ENCODE results near the gene PPDPF. TPM values are rescaled to one million over a fixed set of nuclear protein-coding genes. Genes with fewer than 3 reads are reported as not detected.

Gene PPDPF
- total RNA-seq, 1 experiment from 2014 or later, result 148 TPM

GRCh38 chr20:63494420-63495166, 26.0 kb upstream of the PPDPF start:
- no peak for DNase-seq (ENCODE audit: low spot score)

DNA sequence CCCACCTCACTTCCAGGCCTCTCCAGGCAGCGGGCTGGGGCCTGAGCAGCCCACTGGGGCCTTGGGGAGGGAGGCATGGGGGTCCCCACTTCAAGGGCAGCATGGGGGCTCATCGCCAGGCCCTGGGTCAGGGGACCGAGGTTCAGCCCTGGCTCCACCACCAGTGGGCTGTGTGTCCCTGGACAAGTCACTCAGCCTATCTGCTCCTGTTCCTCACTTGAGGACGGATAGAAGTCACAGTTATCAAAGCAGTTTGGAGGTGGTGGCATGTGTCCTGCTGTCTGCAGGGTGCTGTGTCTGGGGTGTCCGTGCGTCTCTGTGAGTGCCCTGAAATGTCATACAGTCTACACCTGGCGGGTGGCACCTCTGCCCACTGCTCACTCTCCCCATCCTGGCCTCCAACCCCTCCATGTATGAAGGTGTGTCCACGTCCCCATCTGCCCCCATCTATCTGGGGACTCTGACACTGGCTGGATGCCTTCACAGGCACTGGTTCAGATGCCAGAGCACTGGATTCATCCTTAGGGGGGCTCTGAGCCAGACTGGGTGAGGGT, 25.3 kb upstream of the PPDPF start:
- DNase-seq (ENCODE audit: low spot score), result no peak
- ChIA-PET POLR2A (ENCODE audit: low non-redundant PET) (no interaction called here), CTCF (no interaction called here)
- Histone ChIP-seq H3K4me3 (ENCODE audit: low read depth, low read length, poor library complexity, severe bottlenecking) (no peak overlapping the region), H3K27ac (ENCODE audit: low read depth, low read length, poor library complexity, severe bottlenecking) (no peak overlapping the region), H3K4me1 (ENCODE audit: insufficient read depth, low read length, poor library complexity, severe bottlenecking) (no peaks in the 10 kb centered on the region), H3K9me3 (ENCODE audit: low read depth, low read length, poor library complexity, severe bottlenecking) (no peaks in the 10 kb centered on the region), H3K27me3 (replicated peaks; ENCODE audit: insufficient read depth, low read depth, low read length, poor library complexity) (peaks cover 5% of the 10 kb centered on the region), H3K36me3 (ENCODE audit: insufficient read depth, low read length, poor library complexity, severe bottlenecking) (no peaks in the 10 kb centered on the region)
- no TSS peak for BruUV-seq (replicated peaks)
- no peak for TF ChIP-seq EZH2 (IDR thresholded peaks at IDR 0.05; ENCODE audit: borderline replicate concordance, low read depth, low read length, poor library complexity, severe bottlenecking)
- TF ChIP-seq, protein P1, sequence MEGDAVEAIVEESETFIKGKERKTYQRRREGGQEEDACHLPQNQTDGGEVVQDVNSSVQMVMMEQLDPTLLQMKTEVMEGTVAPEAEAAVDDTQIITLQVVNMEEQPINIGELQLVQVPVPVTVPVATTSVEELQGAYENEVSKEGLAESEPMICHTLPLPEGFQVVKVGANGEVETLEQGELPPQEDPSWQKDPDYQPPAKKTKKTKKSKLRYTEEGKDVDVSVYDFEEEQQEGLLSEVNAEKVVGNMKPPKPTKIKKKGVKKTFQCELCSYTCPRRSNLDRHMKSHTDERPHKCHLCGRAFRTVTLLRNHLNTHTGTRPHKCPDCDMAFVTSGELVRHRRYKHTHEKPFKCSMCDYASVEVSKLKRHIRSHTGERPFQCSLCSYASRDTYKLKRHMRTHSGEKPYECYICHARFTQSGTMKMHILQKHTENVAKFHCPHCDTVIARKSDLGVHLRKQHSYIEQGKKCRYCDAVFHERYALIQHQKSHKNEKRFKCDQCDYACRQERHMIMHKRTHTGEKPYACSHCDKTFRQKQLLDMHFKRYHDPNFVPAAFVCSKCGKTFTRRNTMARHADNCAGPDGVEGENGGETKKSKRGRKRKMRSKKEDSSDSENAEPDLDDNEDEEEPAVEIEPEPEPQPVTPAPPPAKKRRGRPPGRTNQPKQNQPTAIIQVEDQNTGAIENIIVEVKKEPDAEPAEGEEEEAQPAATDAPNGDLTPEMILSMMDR (conservative IDR thresholded peaks at IDR 0.05; ENCODE audit: low read depth, low read length), result no peak
- intact Hi-C loops (cut with micrococcal nuclease; ENCODE audit: unreplicated experiment), result no loop called here

More at GRCh38 chr20:63494420-63495166, 26.0 kb upstream of the PPDPF start:
- TF ChIP-seq, protein P1 (conservative IDR thresholded peaks at IDR 0.05; ENCODE audit: low read depth, low read length), result no peak
- no peak for TF ChIP-seq EZH2 (IDR thresholded peaks at IDR 0.05; ENCODE audit: borderline replicate concordance, low read depth, low read length, poor library complexity, severe bottlenecking)
- H3K9me3 ChIP-seq (ENCODE audit: low read depth, low read length, poor library complexity, severe bottlenecking), result no peaks in the 10 kb centered on the region
- BruUV-seq (replicated peaks), result no TSS peak
- no peak overlapping the region for H3K27ac ChIP-seq (ENCODE audit: low read depth, low read length, poor library complexity, severe bottlenecking)
- H3K36me3 ChIP-seq (ENCODE audit: insufficient read depth, low read length, poor library complexity, severe bottlenecking), result no peaks in the 10 kb centered on the region
- H3K4me1 ChIP-seq (ENCODE audit: insufficient read depth, low read length, poor library complexity, severe bottlenecking), result no peaks in the 10 kb centered on the region
- intact Hi-C loops (cut with micrococcal nuclease; ENCODE audit: unreplicated experiment), result no loop called here
- H3K4me3 ChIP-seq (ENCODE audit: low read depth, low read length, poor library complexity, severe bottlenecking), result no peak overlapping the region
- ChIA-PET POLR2A (ENCODE audit: low non-redundant PET) (no interaction called here), CTCF (no interaction called here)
- H3K27me3 ChIP-seq (replicated peaks; ENCODE audit: insufficient read depth, low read depth, low read length, poor library complexity), result peaks cover 5% of the 10 kb centered on the region

DNA sequence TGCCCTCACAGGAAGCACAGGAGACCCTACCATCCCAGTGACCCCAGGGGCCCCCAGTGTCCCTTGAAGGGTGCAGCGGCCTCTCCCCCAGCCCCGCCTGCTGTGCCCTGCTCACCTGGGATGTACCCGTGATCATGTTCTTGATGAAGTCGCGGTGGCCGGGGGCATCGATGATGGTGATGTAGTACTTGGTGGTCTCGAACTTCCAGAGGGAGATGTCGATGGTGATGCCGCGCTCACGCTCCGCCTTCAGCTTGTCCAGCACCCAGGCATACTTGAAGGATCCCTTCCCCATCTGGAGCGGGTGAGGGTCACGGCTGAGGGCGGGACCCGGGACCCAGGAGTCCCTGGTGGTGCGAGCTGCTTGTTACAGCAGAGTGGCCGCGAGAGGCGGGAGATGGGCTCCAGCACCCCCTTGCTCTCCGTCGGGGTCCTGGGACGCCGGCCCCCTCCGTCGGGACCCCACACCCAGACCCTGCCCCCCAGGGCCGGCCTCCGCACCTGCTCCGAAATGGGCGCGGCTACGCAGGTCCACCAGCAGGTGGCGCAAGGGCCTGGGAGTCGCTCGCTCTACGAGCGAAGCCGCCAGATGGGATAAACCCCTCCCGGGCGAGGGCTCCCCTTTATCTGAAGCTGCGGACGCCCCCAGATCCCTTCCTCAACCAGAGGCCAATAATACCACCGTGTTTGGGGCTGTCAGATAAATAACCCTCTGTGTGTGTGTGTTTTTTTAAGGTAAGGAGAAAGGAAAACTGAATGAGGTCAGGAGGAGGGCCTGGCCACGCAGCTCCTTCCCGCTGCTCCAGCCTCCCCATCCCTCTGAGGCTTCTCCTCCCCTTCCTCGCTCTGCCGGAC, 24.6 kb upstream of the PPDPF start:
- ChIA-PET POLR2A (ENCODE audit: low non-redundant PET) (no interaction called here), CTCF (interaction anchor here (0.6 to 0.8 kb wide), 5 partner anchors 20 to 261 kb away, joined by 3 to 5 read pairs (median 4); no protein-coding TSS in a partner anchor)
- TF ChIP-seq EZH2 (IDR thresholded peaks at IDR 0.05; ENCODE audit: borderline replicate concordance, low read depth, low read length, poor library complexity, severe bottlenecking), result no peak
- TF ChIP-seq, protein P1 (conservative IDR thresholded peaks at IDR 0.05; ENCODE audit: low read depth, low read length), result peak; percentile 98
- DNase-seq (ENCODE audit: low spot score), result peak; percentile 70
- no peak overlapping the region for H3K27ac ChIP-seq (ENCODE audit: low read depth, low read length, poor library complexity, severe bottlenecking)
- no peaks in the 10 kb centered on the region for H3K9me3 ChIP-seq (ENCODE audit: low read depth, low read length, poor library complexity, severe bottlenecking)
- H3K36me3 ChIP-seq (ENCODE audit: insufficient read depth, low read length, poor library complexity, severe bottlenecking), result no peaks in the 10 kb centered on the region
- H3K4me1 ChIP-seq (ENCODE audit: insufficient read depth, low read length, poor library complexity, severe bottlenecking), result no peaks in the 10 kb centered on the region
- no peak overlapping the region for H3K4me3 ChIP-seq (ENCODE audit: low read depth, low read length, poor library complexity, severe bottlenecking)
- intact Hi-C loops (cut with micrococcal nuclease; ENCODE audit: unreplicated experiment), result no loop called here
- no TSS peak for BruUV-seq (replicated peaks)
- H3K27me3 ChIP-seq (replicated peaks; ENCODE audit: insufficient read depth, low read depth, low read length, poor library complexity), result peaks cover 5% of the 10 kb centered on the region
